OCI-LY7 (cell line): ENCODE measurements around the gene IRGQ.

ENCODE experiments used
- EZH2phosphoT487 ChIP-seq: fragments of 200-600 bp; sonication (generic); IDR thresholded peaks from 2 replicates; pipeline ENCODE4 v1.6.1; 2018; ENCODE audit warnings: low read depth, borderline replicate concordance, mild to moderate bottlenecking, mixed run types, antibody characterized with exemption, low read length, moderate library complexity, mixed read lengths
- TF ChIP-seq, protein P1 (sequence below): fragments of 200-600 bp; sonication (generic); conservative IDR thresholded peaks from 2 replicates; pipeline ENCODE4 v1.5.1; 2014; ENCODE audit warnings: mild to moderate bottlenecking, antibody characterized with exemption, low read length, moderate library complexity, mixed read lengths

DNA sequence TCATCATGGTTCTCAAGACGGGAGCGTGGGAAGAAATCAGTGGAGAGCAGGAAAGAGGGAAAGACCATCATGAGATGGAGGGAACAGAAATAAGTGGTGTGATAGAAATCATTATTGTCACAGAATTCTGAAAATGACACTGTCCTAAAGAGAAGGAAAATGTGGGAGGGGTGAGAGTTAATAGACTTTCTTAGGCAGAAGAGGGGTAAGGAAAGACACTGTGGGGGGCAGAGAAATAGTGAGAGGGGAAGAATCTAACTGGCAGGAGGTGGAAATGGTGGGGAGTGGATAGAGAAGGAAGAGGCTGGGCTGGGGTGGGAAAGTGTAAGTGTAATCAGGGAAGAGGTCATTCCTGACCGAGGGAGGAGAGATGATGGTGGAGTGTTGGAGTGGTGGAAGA is 17.1 kb downstream of the IRGQ start:
- TF ChIP-seq, protein P1, sequence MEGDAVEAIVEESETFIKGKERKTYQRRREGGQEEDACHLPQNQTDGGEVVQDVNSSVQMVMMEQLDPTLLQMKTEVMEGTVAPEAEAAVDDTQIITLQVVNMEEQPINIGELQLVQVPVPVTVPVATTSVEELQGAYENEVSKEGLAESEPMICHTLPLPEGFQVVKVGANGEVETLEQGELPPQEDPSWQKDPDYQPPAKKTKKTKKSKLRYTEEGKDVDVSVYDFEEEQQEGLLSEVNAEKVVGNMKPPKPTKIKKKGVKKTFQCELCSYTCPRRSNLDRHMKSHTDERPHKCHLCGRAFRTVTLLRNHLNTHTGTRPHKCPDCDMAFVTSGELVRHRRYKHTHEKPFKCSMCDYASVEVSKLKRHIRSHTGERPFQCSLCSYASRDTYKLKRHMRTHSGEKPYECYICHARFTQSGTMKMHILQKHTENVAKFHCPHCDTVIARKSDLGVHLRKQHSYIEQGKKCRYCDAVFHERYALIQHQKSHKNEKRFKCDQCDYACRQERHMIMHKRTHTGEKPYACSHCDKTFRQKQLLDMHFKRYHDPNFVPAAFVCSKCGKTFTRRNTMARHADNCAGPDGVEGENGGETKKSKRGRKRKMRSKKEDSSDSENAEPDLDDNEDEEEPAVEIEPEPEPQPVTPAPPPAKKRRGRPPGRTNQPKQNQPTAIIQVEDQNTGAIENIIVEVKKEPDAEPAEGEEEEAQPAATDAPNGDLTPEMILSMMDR = no peak
- no peak for TF ChIP-seq EZH2phosphoT487
